ENCODE data around the gene WDR37.
"Not testable (repeated sequence)": the region's sequence is repeated elsewhere in the genome, so short reads cannot be mapped to it uniquely, and the experiment has no call there.

Gene WDR37

GRCh38 chr10:1064964-1065247 lies 8.7 kb downstream of the WDR37 start:
- H3K4me3 Mint-ChIP-seq: no peak overlapping the region
- H3K27ac Mint-ChIP-seq: no peak overlapping the region
- H3K36me3 Mint-ChIP-seq (ENCODE audit: low read depth): peaks cover 17% of the 10 kb centered on the region
- TF ChIP-seq CTCF (IDR thresholded peaks at IDR 0.05; ENCODE audit: unreplicated experiment in 3 of 3): no peak
- no peaks in the 10 kb centered on the region for H3K9me3 Mint-ChIP-seq
- no peaks in the 10 kb centered on the region for H3K4me1 Mint-ChIP-seq
- H3K27me3 Mint-ChIP-seq (ENCODE audit: low read depth): no peaks in the 10 kb centered on the region

GRCh38 chr10:1066734-1067133 lies 10.5 kb downstream of the WDR37 start:
- H3K36me3 Mint-ChIP-seq (ENCODE audit: low read depth): peaks cover 20% of the 10 kb centered on the region
- not testable (repeated sequence) for H3K27ac Mint-ChIP-seq; H3K27me3 Mint-ChIP-seq (ENCODE audit: low read depth); H3K4me1 Mint-ChIP-seq; H3K9me3 Mint-ChIP-seq; H3K4me3 Mint-ChIP-seq

GRCh38 chr10:1068380-1069361 lies 12.5 kb downstream of the WDR37 start:
- TF ChIP-seq CTCF (IDR thresholded peaks at IDR 0.05; ENCODE audit: unreplicated experiment in 3 of 3): no peak

GRCh38 chr10:1070919-1071318 lies 14.7 kb downstream of the WDR37 start:
- H3K36me3 Mint-ChIP-seq (ENCODE audit: low read depth): peaks cover 17% of the 10 kb centered on the region
- no peak for TF ChIP-seq CTCF (IDR thresholded peaks at IDR 0.05; ENCODE audit: unreplicated experiment in 3 of 3)
- peaks cover 3% of the 10 kb centered on the region for H3K27me3 Mint-ChIP-seq (ENCODE audit: low read depth)
- no peaks in the 10 kb centered on the region for H3K9me3 Mint-ChIP-seq
- no peak overlapping the region for H3K4me3 Mint-ChIP-seq
- H3K4me1 Mint-ChIP-seq: no peaks in the 10 kb centered on the region
- no peak overlapping the region for H3K27ac Mint-ChIP-seq

More at GRCh38 chr10:1068380-1069361, 12.5 kb downstream of the WDR37 start:
- Mint-ChIP-seq H3K36me3 (ENCODE audit: low read depth) (peaks cover 14% of the 10 kb centered on the region), H3K9me3 (no peaks in the 10 kb centered on the region), H3K27ac (no peak overlapping the region), H3K4me3 (no peak overlapping the region), H3K4me1 (no peaks in the 10 kb centered on the region), H3K27me3 (ENCODE audit: low read depth) (no peaks in the 10 kb centered on the region)

GRCh38 chr10:1074052-1074747 lies 18.0 kb downstream of the WDR37 start:
- no peak for TF ChIP-seq CTCF (IDR thresholded peaks at IDR 0.05; ENCODE audit: unreplicated experiment in 3 of 3)
- Mint-ChIP-seq H3K4me3 (no peak overlapping the region), H3K27ac (no peak overlapping the region), H3K36me3 (ENCODE audit: low read depth) (peaks cover 25% of the 10 kb centered on the region), H3K27me3 (ENCODE audit: low read depth) (peaks cover 3% of the 10 kb centered on the region), H3K9me3 (no peaks in the 10 kb centered on the region), H3K4me1 (no peaks in the 10 kb centered on the region)

- Mint-ChIP-seq H3K27ac (no peak overlapping the region), H3K4me1 (no peaks in the 10 kb centered on the region), H3K36me3 (ENCODE audit: low read depth) (peaks cover 30% of the 10 kb centered on the region), H3K27me3 (ENCODE audit: low read depth) (peaks cover 3% of the 10 kb centered on the region), H3K9me3 (no peaks in the 10 kb centered on the region), H3K4me3 (no peak overlapping the region)
- TF ChIP-seq CTCF (IDR thresholded peaks at IDR 0.05; ENCODE audit: unreplicated experiment in 3 of 3): peak; percentile 13 to 21 (median 15)
These were observed 18.6 kb downstream of the WDR37 start for GRCh38 chr10:1074748-1075308.
